Prostate gland (tissue), 2 donors: ENCODE measurements around the gene MESP1. TPM values are rescaled to one million over a fixed set of nuclear protein-coding genes. Genes with fewer than 3 reads are reported as not detected.

ENCODE experiments used
- DNase-seq: peaks from one replicate; pipeline ENCODE4 v3.0.0-alpha.2; 2019; ENCODE audit warnings: low spot score
- H3K27ac ChIP-seq, 2 donors: fragments of 200-600 bp; sonication (generic); 2 replicates each; pipeline ENCODE4 v1.5.1; 2017 to 2019
- H3K27me3 ChIP-seq: fragments of 200-600 bp; sonication (generic); replicated peaks from 2 replicates; pipeline ENCODE4 v1.5.1; 2019; ENCODE audit not compliant: insufficient read depth
- H3K36me3 ChIP-seq, 2 donors: fragments of 200-600 bp; sonication (generic); 1 replicate in 1 of 2; 2 replicates in 1 of 2; pipeline versions ENCODE4 v1.5.1 to v1.8.1; 2017 to 2019
- H3K4me1 ChIP-seq: fragments of 200-600 bp; sonication (generic); replicated peaks from 2 replicates; pipeline ENCODE4 v1.5.1; 2019
- H3K4me3 ChIP-seq, 2 donors: fragments of 200-600 bp; sonication (generic); 2 replicates each; pipeline ENCODE4 v1.5.1; 2017 to 2019
- H3K9me3 ChIP-seq: fragments of 200-600 bp; sonication (generic); 2 replicates; pipeline ENCODE4 v1.5.1; 2017
- POLR2A ChIP-seq: fragments of 450-650 bp; IDR thresholded peaks from one replicate; pipeline ENCODE4 v1.6.1; 2016; ENCODE audit warnings: antibody characterized with exemption, mild to moderate bottlenecking
- POLR2AphosphoS5 ChIP-seq: sonication (generic); formaldehyde crosslinking; IDR thresholded peaks from one replicate; pipeline ENCODE4 v1.6.1; 2017; ENCODE audit warnings: antibody characterized with exemption
- WGBS: methylation state at CpG from one replicate; pipeline ENCODE4 v1.1.5; 2018; 5-methylcytosine and 5-hydroxymethylcytosine counted together
- intact Hi-C: fragments of 100-400 bp; cut with DNase I; formaldehyde crosslinking; loops from one replicate; pipeline ENCODE4 v1.14.2; 2022
- total RNA-seq, 2 donors: library from RNA; depleted of rRNA; stranded (reverse); fragments of >200 nt; gene quantifications; one replicate each; pipeline ENCODE4 v1.1.0, GENCODE V29; 2016
- TF ChIP-seq, protein P1 (sequence below), 4 experiments: fragments of 200-600 bp in 2 of 4; fragments of 450-650 bp in 2 of 4; sonication (generic) in 2 of 4; IDR thresholded peaks; 1 replicate in 3 of 4; 2 replicates in 1 of 4; pipeline ENCODE4 v1.5.1; 2016 to 2019; ENCODE audit warnings: antibody characterized with exemption in 4 of 4, mild to moderate bottlenecking in 2 of 4, moderate library complexity in 2 of 4

The MESP1 gene
- total RNA-seq, 2 donors from 2014 or later = 11.5 to 67.4 TPM

- H3K4me3 ChIP-seq = no peak overlapping the region
- intact Hi-C loops = no loop called here
- no peaks in the 10 kb centered on the region for H3K4me1 ChIP-seq
- no peaks in the 10 kb centered on the region for H3K27me3 ChIP-seq
- H3K9me3 ChIP-seq = no peaks in the 10 kb centered on the region
- TF ChIP-seq, protein P1, sequence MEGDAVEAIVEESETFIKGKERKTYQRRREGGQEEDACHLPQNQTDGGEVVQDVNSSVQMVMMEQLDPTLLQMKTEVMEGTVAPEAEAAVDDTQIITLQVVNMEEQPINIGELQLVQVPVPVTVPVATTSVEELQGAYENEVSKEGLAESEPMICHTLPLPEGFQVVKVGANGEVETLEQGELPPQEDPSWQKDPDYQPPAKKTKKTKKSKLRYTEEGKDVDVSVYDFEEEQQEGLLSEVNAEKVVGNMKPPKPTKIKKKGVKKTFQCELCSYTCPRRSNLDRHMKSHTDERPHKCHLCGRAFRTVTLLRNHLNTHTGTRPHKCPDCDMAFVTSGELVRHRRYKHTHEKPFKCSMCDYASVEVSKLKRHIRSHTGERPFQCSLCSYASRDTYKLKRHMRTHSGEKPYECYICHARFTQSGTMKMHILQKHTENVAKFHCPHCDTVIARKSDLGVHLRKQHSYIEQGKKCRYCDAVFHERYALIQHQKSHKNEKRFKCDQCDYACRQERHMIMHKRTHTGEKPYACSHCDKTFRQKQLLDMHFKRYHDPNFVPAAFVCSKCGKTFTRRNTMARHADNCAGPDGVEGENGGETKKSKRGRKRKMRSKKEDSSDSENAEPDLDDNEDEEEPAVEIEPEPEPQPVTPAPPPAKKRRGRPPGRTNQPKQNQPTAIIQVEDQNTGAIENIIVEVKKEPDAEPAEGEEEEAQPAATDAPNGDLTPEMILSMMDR (IDR thresholded peaks at IDR 0.05) = no peak
- no peak for TF ChIP-seq POLR2A
- WGBS = 88% methylated on average over 5 of the region's 5 CpGs
- H3K27ac ChIP-seq = no peak overlapping the region
- no peak for DNase-seq
- no peaks in the 10 kb centered on the region for H3K36me3 ChIP-seq
Measured at GRCh38 chr15:89731275-89731674, 19.8 kb downstream of the MESP1 start.

- intact Hi-C loops = loop anchor here (5.0 kb wide), 1 partner anchor 46 kb away; no protein-coding TSS in a partner anchor
- peak; percentile 55 for TF ChIP-seq POLR2AphosphoS5
- TF ChIP-seq, protein P1 (IDR thresholded peaks at IDR 0.05) = no peak
- TF ChIP-seq POLR2A = no peak
Measured at GRCh38 chr15:89728254-89728653, 22.8 kb downstream of the MESP1 start.

GRCh38 chr15:89725064-89725463 lies 26.0 kb downstream of the MESP1 start:
- intact Hi-C loops = loop anchor here (5.0 kb wide), 1 partner anchor 43 kb away; no protein-coding TSS in a partner anchor
- H3K4me3 ChIP-seq = no peak overlapping the region
- TF ChIP-seq, protein P1 (IDR thresholded peaks at IDR 0.05) = no peak
- TF ChIP-seq POLR2A = no peak
- TF ChIP-seq POLR2AphosphoS5 = no peak
- H3K27ac ChIP-seq = no peak overlapping the region
- no peaks in the 10 kb centered on the region for H3K36me3 ChIP-seq
- no peaks in the 10 kb centered on the region for H3K27me3 ChIP-seq
- no peak for DNase-seq
- H3K4me1 ChIP-seq = no peaks in the 10 kb centered on the region
- no peaks in the 10 kb centered on the region for H3K9me3 ChIP-seq
- WGBS = 93% methylated on average over 1 of the region's 1 CpG

More at GRCh38 chr15:89728254-89728653, 22.8 kb downstream of the MESP1 start:
- Histone ChIP-seq H3K27me3 (no peaks in the 10 kb centered on the region), H3K36me3 (no peaks in the 10 kb centered on the region), H3K4me1 (no peaks in the 10 kb centered on the region), H3K27ac (no peak overlapping the region), H3K9me3 (no peaks in the 10 kb centered on the region), H3K4me3 (no peak overlapping the region)
- WGBS = 22% methylated on average over 2 of the region's 2 CpGs
- DNase-seq = no peak

DNA sequence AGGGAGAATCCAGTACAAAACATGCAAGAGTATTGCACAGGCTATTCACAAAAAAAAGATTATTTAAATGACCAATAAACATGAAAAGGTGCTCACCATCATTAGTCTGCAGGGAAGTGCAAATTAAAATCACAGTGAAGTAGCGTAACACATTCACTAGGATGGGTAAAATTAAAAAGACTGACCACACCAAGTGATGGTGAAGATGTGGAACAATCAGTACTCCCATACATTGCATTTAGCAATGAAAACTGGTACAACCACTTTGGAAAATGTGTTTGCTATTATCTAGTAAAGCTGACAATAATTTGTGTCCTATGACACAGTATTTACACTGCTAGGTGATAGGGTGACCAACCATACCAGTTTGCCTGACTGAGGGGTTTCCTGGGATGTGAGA lies 26.4 kb downstream of the MESP1 start:
- Histone ChIP-seq H3K4me1 (no peaks in the 10 kb centered on the region), H3K4me3 (no peak overlapping the region), H3K27ac (no peak overlapping the region), H3K36me3 (no peaks in the 10 kb centered on the region), H3K9me3 (no peaks in the 10 kb centered on the region), H3K27me3 (no peaks in the 10 kb centered on the region)
- WGBS = 94% methylated on average over 1 of the region's 1 CpG
- no peak for DNase-seq
- TF ChIP-seq, protein P1 (IDR thresholded peaks at IDR 0.05) = no peak
- no peak for TF ChIP-seq POLR2AphosphoS5
- TF ChIP-seq POLR2A = no peak
- intact Hi-C loops = loop anchor here (5.0 kb wide), 1 partner anchor 42 kb away; no protein-coding TSS in a partner anchor

- intact Hi-C loops = no loop called here
- no peaks in the 10 kb centered on the region for H3K27me3 ChIP-seq
- H3K4me3 ChIP-seq = no peak overlapping the region
- TF ChIP-seq POLR2A = no peak
- TF ChIP-seq POLR2AphosphoS5 = no peak
- TF ChIP-seq, protein P1 (IDR thresholded peaks at IDR 0.05) = no peak
- DNase-seq = no peak
- H3K36me3 ChIP-seq = no peaks in the 10 kb centered on the region
- H3K27ac ChIP-seq = no peak overlapping the region
- H3K4me1 ChIP-seq = no peaks in the 10 kb centered on the region
- 100% methylated on average over 3 of the region's 3 CpGs for WGBS
- no peaks in the 10 kb centered on the region for H3K9me3 ChIP-seq
Measured at GRCh38 chr15:89723031-89723430, 28.0 kb downstream of the MESP1 start.
